Thyroid gland (tissue), 4 donors: Measurements from ENCODE around the gene NAA60. TPM values are rescaled to one million over a fixed set of nuclear protein-coding genes. Genes with fewer than 3 reads are reported as not detected.

Source experiments
- DNase-seq, 2 donors: peaks; one replicate each; pipeline ENCODE4 v3.0.0-alpha.2; 2019
- H3K27ac ChIP-seq, 3 donors: fragments of 200-600 bp; sonication (generic); 1 replicate in 2 of 3; 2 replicates in 1 of 3; pipeline ENCODE4 v1.5.1; 2016 to 2019; ENCODE audit warnings: mild to moderate bottlenecking in 1 of 3, moderate library complexity in 1 of 3
- H3K27me3 ChIP-seq: fragments of 200-600 bp; sonication (generic); one replicate; pipeline ENCODE4 v1.5.1; 2019
- H3K36me3 ChIP-seq, 2 donors: fragments of 200-600 bp; sonication (generic); one replicate each; pipeline ENCODE4 v1.5.1; 2016 to 2019
- H3K4me1 ChIP-seq, 2 donors: fragments of 200-600 bp; sonication (generic); one replicate each; pipeline ENCODE4 v1.5.1; 2017 to 2019
- H3K4me3 ChIP-seq, 3 donors: fragments of 200-600 bp; sonication (generic); replicated peaks in 1 of 3; 1 replicate in 2 of 3; 2 replicates in 1 of 3; pipeline ENCODE4 v1.5.1; 2016; ENCODE audit warnings: mild to moderate bottlenecking in 1 of 3
- H3K9me3 ChIP-seq: fragments of 200-600 bp; sonication (generic); one replicate; pipeline ENCODE4 v1.5.1; 2017
- POLR2A ChIP-seq, 2 donors: fragments of 450-650 bp; IDR thresholded peaks; one replicate each; pipeline ENCODE4 v1.6.1; 2017; ENCODE audit warnings: antibody characterized with exemption in 2 of 2, mild to moderate bottlenecking in 2 of 2, moderate library complexity in 1 of 2
- WGBS, 2 donors: methylation state at CpG; one replicate each; pipeline ENCODE4 v1.1.5; 2017; 5-methylcytosine and 5-hydroxymethylcytosine counted together
- intact Hi-C: fragments of 100-400 bp; cut with DNase I; formaldehyde crosslinking; loops from one replicate; pipeline ENCODE4 v1.15.1; 2023
- total RNA-seq, 4 donors: library from RNA; depleted of rRNA; stranded (reverse); fragments of >200 nt; gene quantifications; one replicate each; pipeline ENCODE4 v1.2.3, GENCODE V29; 2016
- TF ChIP-seq, protein P1 (sequence below), 6 experiments: fragments of 200-600 bp in 3 of 6; fragments of 450-650 bp in 3 of 6; sonication (generic) in 3 of 6; IDR thresholded peaks; one replicate each; pipeline ENCODE4 v1.5.1; 2016 to 2019; ENCODE audit warnings: antibody characterized with exemption in 6 of 6, mild to moderate bottlenecking in 2 of 6, inconsistent platforms in 1 of 6, moderate library complexity in 1 of 6

NAA60 gene
- total RNA-seq, 4 donors from 2014 or later = 22.7 to 42.2 (median 31.0) TPM

DNA sequence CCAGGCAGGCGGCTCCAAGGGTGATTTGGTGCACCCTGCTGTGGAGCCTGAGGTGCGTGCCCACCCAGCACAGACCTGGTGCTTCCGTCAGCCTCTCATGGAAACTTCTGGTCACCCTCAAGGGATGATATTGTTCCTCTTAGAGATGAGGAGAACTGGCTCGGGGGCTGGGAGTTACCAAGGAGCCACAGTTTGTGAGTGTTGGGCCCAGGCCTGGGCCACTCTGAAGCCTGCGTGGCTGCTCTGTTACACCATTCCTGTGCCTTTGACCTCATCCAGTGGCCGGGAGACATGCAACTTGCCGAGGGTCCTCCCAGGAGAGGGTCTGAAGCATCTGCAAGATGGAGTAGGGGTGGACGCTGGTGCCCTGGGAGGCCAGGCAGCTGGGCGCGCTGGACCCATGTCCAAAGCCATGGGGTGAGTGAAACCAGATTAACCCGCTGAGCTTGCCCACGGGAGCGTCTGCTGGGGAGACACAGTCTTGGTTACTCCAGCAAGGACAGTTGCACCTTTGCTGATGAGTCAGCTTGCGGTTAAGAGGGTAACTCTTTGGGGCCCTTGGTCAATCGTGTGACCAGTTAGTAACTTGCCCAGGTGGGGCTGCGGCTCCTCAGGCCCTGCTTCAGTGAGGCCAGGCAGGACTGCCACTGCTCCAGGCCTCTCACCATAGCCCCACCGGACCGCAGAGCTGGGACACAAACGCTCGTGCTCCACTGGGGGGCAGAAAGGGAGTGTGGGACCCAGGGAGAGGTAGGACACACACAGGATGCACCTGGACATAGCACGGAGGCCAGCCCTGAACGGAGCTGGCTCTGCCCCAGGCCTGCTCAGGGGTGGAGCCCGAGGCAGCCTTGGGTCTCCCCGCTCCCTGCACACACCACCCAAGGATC lies 44.3 kb downstream of the NAA60 start:
- Histone ChIP-seq H3K4me3 (no peak overlapping the region), H3K9me3 (no peaks in the 10 kb centered on the region), H3K27ac (no peak overlapping the region), H3K4me1 (no peaks in the 10 kb centered on the region), H3K27me3 (no peaks in the 10 kb centered on the region), H3K36me3 (peaks cover 34 to 40% of the 10 kb centered on the region in 2 donors)
- peak in 1 of 2 donors; percentile 22 for DNase-seq
- TF ChIP-seq, protein P1, sequence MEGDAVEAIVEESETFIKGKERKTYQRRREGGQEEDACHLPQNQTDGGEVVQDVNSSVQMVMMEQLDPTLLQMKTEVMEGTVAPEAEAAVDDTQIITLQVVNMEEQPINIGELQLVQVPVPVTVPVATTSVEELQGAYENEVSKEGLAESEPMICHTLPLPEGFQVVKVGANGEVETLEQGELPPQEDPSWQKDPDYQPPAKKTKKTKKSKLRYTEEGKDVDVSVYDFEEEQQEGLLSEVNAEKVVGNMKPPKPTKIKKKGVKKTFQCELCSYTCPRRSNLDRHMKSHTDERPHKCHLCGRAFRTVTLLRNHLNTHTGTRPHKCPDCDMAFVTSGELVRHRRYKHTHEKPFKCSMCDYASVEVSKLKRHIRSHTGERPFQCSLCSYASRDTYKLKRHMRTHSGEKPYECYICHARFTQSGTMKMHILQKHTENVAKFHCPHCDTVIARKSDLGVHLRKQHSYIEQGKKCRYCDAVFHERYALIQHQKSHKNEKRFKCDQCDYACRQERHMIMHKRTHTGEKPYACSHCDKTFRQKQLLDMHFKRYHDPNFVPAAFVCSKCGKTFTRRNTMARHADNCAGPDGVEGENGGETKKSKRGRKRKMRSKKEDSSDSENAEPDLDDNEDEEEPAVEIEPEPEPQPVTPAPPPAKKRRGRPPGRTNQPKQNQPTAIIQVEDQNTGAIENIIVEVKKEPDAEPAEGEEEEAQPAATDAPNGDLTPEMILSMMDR (IDR thresholded peaks at IDR 0.05) = no peak
- TF ChIP-seq POLR2A (IDR thresholded peaks at IDR 0.05) = no peak
- intact Hi-C loops = no loop called here
- WGBS, 2 donors = 83 to 85% methylated on average over 19 to 22 of the region's 24 CpGs

DNA sequence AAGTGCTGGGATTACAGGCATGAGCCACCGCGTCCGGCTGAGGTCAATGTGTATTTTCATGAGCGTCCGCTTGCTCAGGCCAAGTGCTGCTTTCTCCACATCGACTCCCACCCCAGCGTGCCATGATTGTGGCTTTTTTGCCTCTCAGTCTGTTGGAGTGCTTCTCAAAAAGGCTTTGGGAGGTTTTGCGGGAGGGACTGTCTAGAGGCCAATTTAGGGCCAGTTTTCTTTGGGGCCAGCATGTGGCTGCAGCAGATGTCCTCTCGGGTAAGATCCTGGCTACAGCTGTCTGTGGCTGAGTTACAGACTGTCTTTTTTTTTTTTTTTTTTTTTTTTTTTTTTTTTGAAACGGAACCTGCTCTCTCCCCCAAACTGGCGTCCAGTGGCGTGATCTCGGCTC lies 45.3 kb downstream of the NAA60 start:
- H3K4me1 ChIP-seq = peaks cover 0 to 3% of the 10 kb centered on the region in 2 donors
- H3K9me3 ChIP-seq = no peaks in the 10 kb centered on the region
- peaks cover 25 to 30% of the 10 kb centered on the region in 2 donors for H3K36me3 ChIP-seq
- no peak overlapping the region for H3K27ac ChIP-seq
- TF ChIP-seq, protein P1 (IDR thresholded peaks at IDR 0.05) = no peak
- TF ChIP-seq POLR2A (IDR thresholded peaks at IDR 0.05) = no peak
- no peaks in the 10 kb centered on the region for H3K27me3 ChIP-seq
- intact Hi-C loops = no loop called here
- H3K4me3 ChIP-seq = no peak overlapping the region
- WGBS, 2 donors = 70 to 87% methylated on average over 9 to 10 of the region's 13 CpGs
- DNase-seq = no peak

DNA sequence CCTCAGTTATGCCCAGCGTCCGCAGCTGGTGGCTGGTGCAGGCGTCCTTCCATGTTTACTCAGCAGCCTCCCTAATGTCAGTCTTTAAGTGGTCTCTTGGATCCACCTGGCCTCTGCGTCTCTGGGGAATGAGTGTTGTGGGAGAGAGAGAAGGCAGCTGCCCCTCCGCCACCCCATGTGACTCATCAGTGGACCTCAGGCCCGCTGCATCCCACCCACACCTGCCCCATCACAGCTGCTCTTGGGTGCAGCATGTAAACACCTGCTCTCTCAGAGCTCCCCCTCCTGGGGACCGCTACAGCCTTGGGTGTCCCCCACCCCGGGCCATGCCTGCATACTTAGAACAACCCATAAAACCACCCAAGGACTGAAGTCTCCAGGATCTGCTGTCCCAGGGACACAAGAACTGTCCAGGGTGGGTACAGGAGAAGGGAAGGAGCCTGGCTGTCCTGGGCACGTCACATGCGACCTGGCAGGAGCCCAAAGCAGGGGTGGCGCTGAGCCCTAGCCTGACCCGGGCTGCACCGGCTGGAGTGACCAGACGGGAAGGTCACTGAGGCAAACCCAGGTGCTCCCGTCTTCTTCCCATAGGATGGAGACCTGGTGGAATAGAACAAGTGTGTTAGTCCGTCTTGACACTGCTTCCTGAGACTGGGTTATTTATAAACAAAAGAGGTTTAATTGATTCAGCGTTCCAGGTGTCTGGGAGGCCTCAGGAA lies 47.6 kb downstream of the NAA60 start:
- H3K36me3 ChIP-seq = peaks cover 4 to 7% of the 10 kb centered on the region in 2 donors
- no peaks in the 10 kb centered on the region for H3K27me3 ChIP-seq
- no peak overlapping the region for H3K4me3 ChIP-seq
- H3K27ac ChIP-seq = no peak overlapping the region
- 43 to 57% methylated on average over 12 to 17 of the region's 17 CpGs for WGBS, 2 donors
- peaks cover 0 to 3% of the 10 kb centered on the region in 2 donors for H3K4me1 ChIP-seq
- H3K9me3 ChIP-seq = no peaks in the 10 kb centered on the region
- DNase-seq = no peak
- intact Hi-C loops = no loop called here
- TF ChIP-seq, protein P1 (IDR thresholded peaks at IDR 0.05) = no peak
- TF ChIP-seq POLR2A (IDR thresholded peaks at IDR 0.05) = no peak

DNA sequence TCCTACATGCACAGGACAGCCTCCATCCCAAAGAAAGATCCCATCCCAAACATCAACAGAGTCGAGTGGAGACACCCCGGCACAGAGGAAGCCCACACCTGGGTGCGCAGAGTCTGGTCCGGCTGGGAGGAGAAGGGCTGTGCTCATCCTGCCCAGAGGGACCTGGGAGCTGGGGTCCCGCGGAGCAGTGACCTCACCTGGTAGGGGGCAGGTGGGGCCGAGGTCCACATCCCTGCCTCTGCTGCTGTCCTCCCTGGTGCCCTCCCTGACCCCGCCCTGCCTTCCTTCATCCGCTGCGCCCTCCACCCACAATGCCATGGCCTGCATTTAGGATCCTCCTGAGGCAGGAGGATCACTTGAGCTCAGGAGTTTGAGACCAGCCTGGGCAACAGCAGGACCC lies 48.9 kb downstream of the NAA60 start:
- intact Hi-C loops = no loop called here
- no peak overlapping the region for H3K27ac ChIP-seq
- TF ChIP-seq, protein P1 (IDR thresholded peaks at IDR 0.05) = no peak
- TF ChIP-seq POLR2A (IDR thresholded peaks at IDR 0.05) = no peak
- no peaks in the 10 kb centered on the region for H3K27me3 ChIP-seq
- H3K36me3 ChIP-seq = no peaks in the 10 kb centered on the region
- H3K4me3 ChIP-seq = no peak overlapping the region
- H3K4me1 ChIP-seq = peaks cover 0 to 3% of the 10 kb centered on the region in 2 donors
- DNase-seq = no peak
- 81 to 87% methylated on average over 6 to 10 of the region's 10 CpGs for WGBS, 2 donors
- no peaks in the 10 kb centered on the region for H3K9me3 ChIP-seq
